Activated CD4-positive, alpha-beta T cell treated with anti-CD3 and anti-CD28 coated beads for 36 hours (primary cell): ENCODE data around the gene PRKCE. TPM values are rescaled to one million over a fixed set of nuclear protein-coding genes. Genes with fewer than 3 reads are reported as not detected.
A peak's percentile ranks its signal among the peaks of the same experiment; 100 is the strongest.

Experiments
- ATAC-seq: fragments of 200-7000 bp; cut with Tn5 transposase; one replicate; pipeline ENCODE4 v1.10.0; 2021; ENCODE audit warnings: mild to moderate bottlenecking, moderate library complexity
- CTCF ChIA-PET: fragments of 350-600 bp; sonication (Branson Sonifier 250); formaldehyde crosslinking; loops from one replicate; lab custom pipeline; 2021; ENCODE audit warnings: antibody characterized with exemption; lab: Charles Lee
- POLR2A ChIA-PET: fragments of 350-600 bp; sonication (Branson Sonifier 250); formaldehyde crosslinking; loops from one replicate; lab custom pipeline; 2021; ENCODE audit warnings: antibody characterized with exemption, inconsistent platforms; lab: Charles Lee
- DNase-seq: peaks from one replicate; pipeline ENCODE4 v3.0.0-alpha.2; 2020
- H3K27ac Mint-ChIP-seq: one replicate; pipeline ENCODE4 v1.8.0; 2021; ENCODE audit warnings: mixed read lengths
- H3K27me3 Mint-ChIP-seq: one replicate; pipeline ENCODE4 v1.8.0; 2021; ENCODE audit warnings: mixed read lengths
- H3K36me3 Mint-ChIP-seq: one replicate; pipeline ENCODE4 v1.8.0; 2021; ENCODE audit warnings: low read depth, mixed read lengths
- H3K4me1 Mint-ChIP-seq: one replicate; pipeline ENCODE4 v1.8.0; 2021; ENCODE audit warnings: mixed read lengths
- H3K4me3 Mint-ChIP-seq: one replicate; pipeline ENCODE4 v1.8.0; 2021; ENCODE audit warnings: mild to moderate bottlenecking, moderate library complexity, mixed read lengths
- H3K9me3 Mint-ChIP-seq: one replicate; pipeline ENCODE4 v1.8.0; 2021; ENCODE audit warnings: low read depth, mixed read lengths
- intact Hi-C, 2 experiments: fragments of 100-400 bp; cut with DNase I in 1 of 2; cut with micrococcal nuclease in 1 of 2; formaldehyde crosslinking; loops; one replicate each; pipeline versions ENCODE4 v1.14.2 to v1.15.1; 2022 to 2024; cut with DNase I, micrococcal nuclease
- total RNA-seq, 2 experiments: library from RNA; stranded (reverse); gene quantifications; one replicate each; pipeline ENCODE4 v1.2.3, GENCODE V29; 2021

The PRKCE gene
- total RNA-seq, 2 experiments from 2014 or later: 9.0 to 13.2 TPM

GRCh38 chr2:45981384-45981930 is 330.0 kb downstream of the PRKCE start:
- Mint-ChIP-seq H3K4me1 (no peaks in the 10 kb centered on the region), H3K27ac (no peak overlapping the region), H3K36me3 (no peaks in the 10 kb centered on the region), H3K9me3 (no peaks in the 10 kb centered on the region), H3K4me3 (no peak overlapping the region), H3K27me3 (no peaks in the 10 kb centered on the region)
- DNase-seq (no peak), ATAC-seq (no peak)
- ChIA-PET CTCF (interaction anchor here (0.7 to 1.8 kb wide), 2 partner anchors 12 to 273 kb away, joined by 4 to 8 read pairs; no protein-coding TSS in a partner anchor), POLR2A (no interaction called here)
- intact Hi-C loops: no loop called here

GRCh38 chr2:45982096-45982495 is 330.6 kb downstream of the PRKCE start:
- no peaks in the 10 kb centered on the region for H3K9me3 Mint-ChIP-seq
- H3K27me3 Mint-ChIP-seq: no peaks in the 10 kb centered on the region
- no peak overlapping the region for H3K27ac Mint-ChIP-seq
- H3K36me3 Mint-ChIP-seq: no peaks in the 10 kb centered on the region
- no peak overlapping the region for H3K4me3 Mint-ChIP-seq
- CTCF ChIA-PET: no interaction called here
- POLR2A ChIA-PET: no interaction called here
- intact Hi-C loops: no loop called here
- no peaks in the 10 kb centered on the region for H3K4me1 Mint-ChIP-seq
- ATAC-seq: no peak
- DNase-seq: no peak

- Mint-ChIP-seq H3K4me1 (no peaks in the 10 kb centered on the region), H3K9me3 (no peaks in the 10 kb centered on the region), H3K4me3 (no peak overlapping the region), H3K27me3 (no peaks in the 10 kb centered on the region), H3K27ac (no peak overlapping the region), H3K36me3 (no peaks in the 10 kb centered on the region)
- CTCF ChIA-PET: no interaction called here
- POLR2A ChIA-PET: no interaction called here
- DNase-seq: no peak
- no peak for ATAC-seq
- intact Hi-C loops: no loop called here
Observed at GRCh38 chr2:45983213-45983612, 331.7 kb downstream of the PRKCE start.

GRCh38 chr2:45984366-45984765 is 332.9 kb downstream of the PRKCE start:
- no peak overlapping the region for H3K4me3 Mint-ChIP-seq
- intact Hi-C loops: no loop called here
- H3K9me3 Mint-ChIP-seq: no peaks in the 10 kb centered on the region
- ChIA-PET CTCF (interaction anchor here (0.6 kb wide), 2 partner anchors 44 to 95 kb away, joined by 3 read pairs; no protein-coding TSS in a partner anchor), POLR2A (no interaction called here)
- DNase-seq (no peak), ATAC-seq (no peak)
- no peaks in the 10 kb centered on the region for H3K4me1 Mint-ChIP-seq
- H3K27ac Mint-ChIP-seq: no peak overlapping the region
- H3K36me3 Mint-ChIP-seq: no peaks in the 10 kb centered on the region
- H3K27me3 Mint-ChIP-seq: no peaks in the 10 kb centered on the region

- ChIA-PET CTCF (interaction anchor here (0.6 kb wide), 1 partner anchor 45 kb away, joined by 3 read pairs; no protein-coding TSS in a partner anchor), POLR2A (no interaction called here)
- H3K36me3 Mint-ChIP-seq: no peaks in the 10 kb centered on the region
- intact Hi-C loops: no loop called here
- no peak overlapping the region for H3K27ac Mint-ChIP-seq
- no peak for DNase-seq
- ATAC-seq: no peak
- no peaks in the 10 kb centered on the region for H3K27me3 Mint-ChIP-seq
- H3K9me3 Mint-ChIP-seq: no peaks in the 10 kb centered on the region
- no peaks in the 10 kb centered on the region for H3K4me1 Mint-ChIP-seq
- no peak overlapping the region for H3K4me3 Mint-ChIP-seq
Observed at GRCh38 chr2:45984896-45985473, 333.5 kb downstream of the PRKCE start.

GRCh38 chr2:45986509-45986908 is 335.0 kb downstream of the PRKCE start:
- CTCF ChIA-PET: no interaction called here
- no peak overlapping the region for H3K4me3 Mint-ChIP-seq
- DNase-seq (no peak), ATAC-seq (no peak)
- no peaks in the 10 kb centered on the region for H3K36me3 Mint-ChIP-seq
- intact Hi-C loops: no loop called here
- no peak overlapping the region for H3K27ac Mint-ChIP-seq
- POLR2A ChIA-PET: no interaction called here
- no peaks in the 10 kb centered on the region for H3K27me3 Mint-ChIP-seq
- H3K4me1 Mint-ChIP-seq: no peaks in the 10 kb centered on the region
- no peaks in the 10 kb centered on the region for H3K9me3 Mint-ChIP-seq

GRCh38 chr2:45987856-45988255 is 336.4 kb downstream of the PRKCE start:
- intact Hi-C loops: no loop called here
- H3K36me3 Mint-ChIP-seq: no peaks in the 10 kb centered on the region
- no peaks in the 10 kb centered on the region for H3K4me1 Mint-ChIP-seq
- no peak overlapping the region for H3K4me3 Mint-ChIP-seq
- no peaks in the 10 kb centered on the region for H3K9me3 Mint-ChIP-seq
- ChIA-PET CTCF (no interaction called here), POLR2A (no interaction called here)
- DNase-seq: no peak
- H3K27me3 Mint-ChIP-seq: no peaks in the 10 kb centered on the region
- ATAC-seq: no peak
- no peak overlapping the region for H3K27ac Mint-ChIP-seq

GRCh38 chr2:45988879-45989278 is 337.4 kb downstream of the PRKCE start:
- ChIA-PET POLR2A (no interaction called here), CTCF (no interaction called here)
- Mint-ChIP-seq H3K27me3 (no peaks in the 10 kb centered on the region), H3K9me3 (no peaks in the 10 kb centered on the region), H3K4me3 (no peak overlapping the region), H3K4me1 (peaks cover 5% of the 10 kb centered on the region), H3K36me3 (no peaks in the 10 kb centered on the region), H3K27ac (no peak overlapping the region)
- no peak for DNase-seq
- intact Hi-C loops: no loop called here
- no peak for ATAC-seq

- ChIA-PET CTCF (interaction anchor here (0.6 kb wide), 2 partner anchors 212 to 259 kb away, joined by 3 to 4 read pairs; no protein-coding TSS in a partner anchor), POLR2A (no interaction called here)
- intact Hi-C loops: loop anchor here (5.0 kb wide), 3 partner anchors 307 to 662 kb away; partner anchors contain the start of gene EPAS1 (in 1 of the 2)
- H3K27ac Mint-ChIP-seq: no peak overlapping the region
- ATAC-seq: no peak
- H3K9me3 Mint-ChIP-seq: no peaks in the 10 kb centered on the region
- no peaks in the 10 kb centered on the region for H3K27me3 Mint-ChIP-seq
- H3K4me1 Mint-ChIP-seq: peaks cover 8% of the 10 kb centered on the region
- no peaks in the 10 kb centered on the region for H3K36me3 Mint-ChIP-seq
- H3K4me3 Mint-ChIP-seq: no peak overlapping the region
- DNase-seq: no peak
Observed at GRCh38 chr2:45990131-45990530, 338.7 kb downstream of the PRKCE start.

GRCh38 chr2:45992021-45992740 is 340.7 kb downstream of the PRKCE start:
- POLR2A ChIA-PET: no interaction called here

GRCh38 chr2:45992741-45993475 is 341.4 kb downstream of the PRKCE start:
- Mint-ChIP-seq H3K27ac (no peak overlapping the region), H3K4me3 (no peak overlapping the region), H3K27me3 (no peaks in the 10 kb centered on the region), H3K36me3 (no peaks in the 10 kb centered on the region), H3K4me1 (peaks cover 8% of the 10 kb centered on the region), H3K9me3 (no peaks in the 10 kb centered on the region)
- intact Hi-C loops: loop anchor here (1.0 to 5.0 kb wide), 6 partner anchors 304 to 659 kb away; partner anchors contain the start of gene EPAS1 (in 1 of the 2)
- ATAC-seq: peak; percentile 4
- ChIA-PET POLR2A (no interaction called here), CTCF (interaction anchor here (0.5 to 2.4 kb wide), 27 partner anchors 10 to 839 kb away, joined by 3 to 11 read pairs (median 3); no protein-coding TSS in a partner anchor)
- DNase-seq: no peak

More at GRCh38 chr2:45992021-45992740, 340.7 kb downstream of the PRKCE start:
- intact Hi-C loops: loop anchor here (5.0 kb wide), 3 partner anchors 305 to 660 kb away; partner anchors contain the start of gene EPAS1 (in 1 of the 2)
- Mint-ChIP-seq H3K27me3 (no peaks in the 10 kb centered on the region), H3K4me1 (peaks cover 8% of the 10 kb centered on the region), H3K4me3 (no peak overlapping the region), H3K27ac (no peak overlapping the region), H3K9me3 (no peaks in the 10 kb centered on the region), H3K36me3 (no peaks in the 10 kb centered on the region)
- ATAC-seq: no peak
- CTCF ChIA-PET: interaction anchor here (0.6 to 2.4 kb wide), 9 partner anchors 11 to 839 kb away, joined by 3 to 11 read pairs (median 4); no protein-coding TSS in a partner anchor
- no peak for DNase-seq
